Mesothelial cell of epicardium (in vitro differentiated cells): Measurements from ENCODE around the gene KLK6. TPM values are rescaled to one million over a fixed set of nuclear protein-coding genes. Genes with fewer than 3 reads are reported as not detected.
A peak's percentile ranks its signal among the peaks of the same experiment; 100 is the strongest.
"Not testable (repeated sequence)": the region's sequence is repeated elsewhere in the genome, so short reads cannot be mapped to it uniquely, and the experiment has no call there.

ENCODE experiments used
- DNase-seq, 2 experiments: peaks; one replicate each; pipeline ENCODE4 v3.0.0; 2021; ENCODE audit warnings: low spot score in 2 of 2; ENCODE audit not compliant: unreplicated experiment in 2 of 2
- H3K27ac Mint-ChIP-seq: 2 replicates; pipeline ENCODE4 v1.8.0; 2021; ENCODE audit warnings: mixed read lengths
- H3K27me3 Mint-ChIP-seq: 2 replicates; pipeline ENCODE4 v1.8.0; 2021; ENCODE audit warnings: low read depth, mixed read lengths
- H3K36me3 Mint-ChIP-seq: 2 replicates; pipeline ENCODE4 v1.8.0; 2021; ENCODE audit warnings: mixed read lengths
- H3K4me1 Mint-ChIP-seq: 2 replicates; pipeline ENCODE4 v1.8.0; 2021; ENCODE audit warnings: mixed read lengths
- H3K4me3 Mint-ChIP-seq: 2 replicates; pipeline ENCODE4 v1.8.0; 2021; ENCODE audit warnings: mild to moderate bottlenecking, moderate library complexity, mixed read lengths
- H3K9me3 Mint-ChIP-seq: 2 replicates; pipeline ENCODE4 v1.8.0; 2021; ENCODE audit warnings: mixed read lengths
- CTCF ChIP-seq: fragments of 200-600 bp; sonication (generic); IDR thresholded peaks from one replicate; pipeline ENCODE4 v1.5.0; 2021; ENCODE audit warnings: antibody characterized with exemption; ENCODE audit not compliant: unreplicated experiment
- total RNA-seq: library from RNA; stranded (reverse); gene quantifications from 3 replicates; pipeline ENCODE4 v1.2.1, GENCODE V29; 2021

The KLK6 gene
- total RNA-seq, 1 donor from 2014 or later: 15.4 TPM

- no peaks in the 10 kb centered on the region for H3K36me3 Mint-ChIP-seq
- H3K9me3 Mint-ChIP-seq: no peaks in the 10 kb centered on the region
- no peak for DNase-seq
- H3K4me1 Mint-ChIP-seq: peaks cover 26% of the 10 kb centered on the region
- peaks cover 26% of the 10 kb centered on the region for H3K27me3 Mint-ChIP-seq
- H3K27ac Mint-ChIP-seq: peak overlapping the region; percentile 15
- no peak for TF ChIP-seq CTCF
- no peak overlapping the region for H3K4me3 Mint-ChIP-seq
Measured at GRCh38 chr19:50978772-50979390, 9.5 kb upstream of the KLK6 start.

GRCh38 chr19:50977626-50978025 lies 8.2 kb upstream of the KLK6 start:
- Mint-ChIP-seq H3K36me3 (no peaks in the 10 kb centered on the region), H3K9me3 (no peaks in the 10 kb centered on the region), H3K4me3 (no peak overlapping the region), H3K27ac (no peak overlapping the region), H3K4me1 (peaks cover 26% of the 10 kb centered on the region), H3K27me3 (peaks cover 19% of the 10 kb centered on the region)
- DNase-seq: no peak
- TF ChIP-seq CTCF: no peak

- no peaks in the 10 kb centered on the region for H3K36me3 Mint-ChIP-seq
- TF ChIP-seq CTCF: no peak
- H3K27me3 Mint-ChIP-seq: peaks cover 7% of the 10 kb centered on the region
- H3K4me1 Mint-ChIP-seq: peaks cover 23% of the 10 kb centered on the region
- no peak for DNase-seq
- peak overlapping the region; percentile 55 for H3K27ac Mint-ChIP-seq
- no peaks in the 10 kb centered on the region for H3K9me3 Mint-ChIP-seq
- H3K4me3 Mint-ChIP-seq: no peak overlapping the region
Measured at GRCh38 chr19:50975766-50976165, 6.4 kb upstream of the KLK6 start.

GRCh38 chr19:50974702-50975556 lies 5.5 kb upstream of the KLK6 start:
- no peak overlapping the region for H3K4me3 Mint-ChIP-seq
- no peaks in the 10 kb centered on the region for H3K36me3 Mint-ChIP-seq
- peaks cover 2% of the 10 kb centered on the region for H3K27me3 Mint-ChIP-seq
- no peak for DNase-seq
- H3K9me3 Mint-ChIP-seq: no peaks in the 10 kb centered on the region
- H3K27ac Mint-ChIP-seq: peak overlapping the region; percentile 69
- TF ChIP-seq CTCF: no peak
- peaks cover 23% of the 10 kb centered on the region for H3K4me1 Mint-ChIP-seq

GRCh38 chr19:50972795-50973376 lies 3.5 kb upstream of the KLK6 start:
- Mint-ChIP-seq H3K27ac (no peak overlapping the region), H3K36me3 (no peaks in the 10 kb centered on the region), H3K4me1 (peaks cover 27% of the 10 kb centered on the region), H3K27me3 (no peaks in the 10 kb centered on the region), H3K9me3 (no peaks in the 10 kb centered on the region), H3K4me3 (no peak overlapping the region)
- no peak for TF ChIP-seq CTCF
- no peak for DNase-seq

GRCh38 chr19:50969810-50970209 lies 419 bp upstream of the KLK6 start:
- Mint-ChIP-seq H3K4me1 (peaks cover 21% of the 10 kb centered on the region), H3K27ac (peak overlapping the region; percentile 83)
- not testable (repeated sequence) for H3K4me3 Mint-ChIP-seq, H3K9me3 Mint-ChIP-seq, H3K36me3 Mint-ChIP-seq, H3K27me3 Mint-ChIP-seq, DNase-seq
